H1 (cell line): ENCODE results near the gene TBKBP1. TPM values are rescaled to one million over a fixed set of nuclear protein-coding genes. Genes with fewer than 3 reads are reported as not detected.

Source experiments
- CTCF ChIA-PET: fragments of 300-600 bp; sonication (Branson Sonifier 250); formaldehyde crosslinking; loops from one replicate; lab custom pipeline; 2021; ENCODE audit not compliant: partially characterized antibody; lab: Charles Lee
- POLR2A ChIA-PET: fragments of 300-600 bp; sonication (Branson Sonifier 250); formaldehyde crosslinking; loops from one replicate; lab custom pipeline; 2021; ENCODE audit warnings: inconsistent platforms; ENCODE audit not compliant: partially characterized antibody; lab: Charles Lee
- DNase-seq, 2 experiments: peaks; one replicate each; pipeline versions ENCODE4 v3.0.0 to v3.0.0-alpha.2; 2010 to 2022; ENCODE audit warnings: low spot score in 2 of 2, low read depth in 1 of 2, mixed read lengths in 1 of 2
- FAIRE-seq: peaks from 2 replicates; lab custom pipeline; 2011; peaks lifted over from hg19 to GRCh38; lab: Jason Lieb, UNC
- H2AFZ ChIP-seq: 2 replicates; pipeline ENCODE4 v1.8.1; 2012; ENCODE audit warnings: low read length, inconsistent platforms
- H2AK5ac ChIP-seq: 2 replicates; pipeline ENCODE4 v1.6.1; 2013; ENCODE audit warnings: low read depth, low read length
- H2BK120ac ChIP-seq: replicated peaks from 2 replicates; pipeline ENCODE3; 2013; ENCODE audit warnings: low read depth, low read length, inconsistent platforms
- H2BK12ac ChIP-seq: 2 replicates; pipeline ENCODE4 v1.6.1; 2013; ENCODE audit warnings: low read depth, low read length
- H2BK15ac ChIP-seq: 2 replicates; pipeline ENCODE4 v1.6.1; 2013; ENCODE audit warnings: low read length
- H2BK20ac ChIP-seq: 2 replicates; pipeline ENCODE4 v1.6.1; 2013; ENCODE audit warnings: low read length
- H2BK5ac ChIP-seq: 2 replicates; pipeline ENCODE4 v1.6.1; 2013; ENCODE audit warnings: low read depth, low read length
- H3K14ac ChIP-seq: 2 replicates; pipeline ENCODE4 v1.6.1; 2013; ENCODE audit warnings: inconsistent platforms; ENCODE audit not compliant: insufficient read length
- H3K18ac ChIP-seq: 2 replicates; pipeline ENCODE4 v1.6.1; 2013; ENCODE audit warnings: low read length; ENCODE audit errors: extremely low read depth
- H3K23ac ChIP-seq: 2 replicates; pipeline ENCODE4 v1.6.1; 2013; ENCODE audit warnings: inconsistent platforms; ENCODE audit not compliant: insufficient read length
- H3K23me2 ChIP-seq: 2 replicates; pipeline ENCODE4 v1.6.1; 2013; ENCODE audit warnings: low read depth, low read length
- H3K27ac ChIP-seq: 2 replicates; pipeline ENCODE4 v1.6.1; 2011; ENCODE audit warnings: low read depth, low read length, inconsistent platforms
- H3K27me3 ChIP-seq, 4 experiments: replicated peaks in 1 of 4; 1 replicate in 1 of 4; 2 replicates in 3 of 4; pipeline versions ENCODE4 v1.6.1 to v1.8.1; 2011 to 2013; ENCODE audit warnings: low read length in 3 of 4, mild to moderate bottlenecking in 3 of 4, inconsistent platforms in 2 of 4, mixed read lengths in 2 of 4, moderate library complexity in 1 of 4; ENCODE audit not compliant: control insufficient read depth in 3 of 4, insufficient read depth in 3 of 4; ENCODE audit errors: extremely low read depth in 1 of 4
- H3K36me3 ChIP-seq, 4 experiments: 2 replicates each; pipeline versions ENCODE4 v1.6.1 to v1.8.1; 2011 to 2013; ENCODE audit warnings: mild to moderate bottlenecking in 4 of 4, low read length in 3 of 4, moderate library complexity in 2 of 4, control low read depth in 1 of 4, inconsistent platforms in 1 of 4; ENCODE audit not compliant: insufficient read depth in 4 of 4, control insufficient read depth in 2 of 4
- H3K4ac ChIP-seq: replicated peaks from 2 replicates; pipeline ENCODE3; 2013; ENCODE audit warnings: low read length, low read depth, mixed read lengths, inconsistent platforms; ENCODE audit not compliant: insufficient read length
- H3K4me1 ChIP-seq, 4 experiments: replicated peaks in 1 of 4; 1 replicate in 1 of 4; 2 replicates in 3 of 4; pipeline versions ENCODE4 v1.6.1 to v1.8.1; 2011 to 2013; ENCODE audit warnings: low read length in 3 of 4, inconsistent platforms in 2 of 4, mixed read lengths in 1 of 4; ENCODE audit not compliant: insufficient read depth in 4 of 4, control insufficient read depth in 3 of 4
- H3K4me2 ChIP-seq, 2 experiments: 2 replicates each; pipeline versions ENCODE4 v1.6.1 to v1.8.1; 2011 to 2013; ENCODE audit warnings: low read depth in 2 of 2, low read length in 2 of 2, control low read depth in 1 of 2, inconsistent platforms in 1 of 2, mild to moderate bottlenecking in 1 of 2; ENCODE audit not compliant: insufficient read depth in 1 of 2
- H3K4me3 ChIP-seq, 4 experiments: fragments of 200-600, 300-600 bp in 1 of 4; sonication (generic), shearing (Covaris generic), sonication (Bioruptor Twin) in 1 of 4; 2 replicates each; pipeline versions ENCODE4 v1.5.1 to v1.8.1; 2011 to 2016; ENCODE audit warnings: low read length in 4 of 4, low read depth in 3 of 4, control low read depth in 2 of 4, inconsistent platforms in 2 of 4, mild to moderate bottlenecking in 2 of 4, mixed read lengths in 1 of 4, moderate library complexity in 1 of 4; ENCODE audit not compliant: insufficient read depth in 2 of 4; ENCODE audit errors: extremely low read depth in 1 of 4
- H3K56ac ChIP-seq: replicated peaks from 2 replicates; pipeline ENCODE3; 2013; ENCODE audit warnings: low read depth, mild to moderate bottlenecking, mixed read lengths, low read length, inconsistent platforms; ENCODE audit not compliant: insufficient read length
- H3K79me1 ChIP-seq: 2 replicates; pipeline ENCODE4 v1.6.1; 2013; ENCODE audit warnings: low read depth, low read length, control low read depth
- H3K79me2 ChIP-seq, 2 experiments: 2 replicates each; pipeline versions ENCODE4 v1.6.1 to v1.8.1; 2012 to 2013; ENCODE audit warnings: low read length in 2 of 2, mild to moderate bottlenecking in 2 of 2, inconsistent platforms in 1 of 2; ENCODE audit not compliant: insufficient read depth in 2 of 2, control insufficient read depth in 1 of 2
- H3K9ac ChIP-seq, 4 experiments: replicated peaks in 1 of 4; 1 replicate in 1 of 4; 2 replicates in 3 of 4; pipeline versions ENCODE4 v1.6.1 to v1.8.1; 2011 to 2013; ENCODE audit warnings: low read depth in 3 of 4, low read length in 3 of 4, control low read depth in 2 of 4, mild to moderate bottlenecking in 2 of 4, moderate library complexity in 2 of 4, inconsistent platforms in 1 of 4; ENCODE audit errors: extremely low read depth in 1 of 4
- H3K9me3 ChIP-seq, 2 experiments: 2 replicates each; pipeline versions ENCODE4 v1.6.1 to v1.8.1; 2012 to 2013; ENCODE audit warnings: mild to moderate bottlenecking in 2 of 2, moderate library complexity in 2 of 2, control low read depth in 1 of 2, inconsistent platforms in 1 of 2, low read depth in 1 of 2, low read length in 1 of 2, mixed read lengths in 1 of 2; ENCODE audit not compliant: insufficient read depth in 2 of 2
- H4K20me1 ChIP-seq, 2 experiments: replicated peaks in 1 of 2; 2 replicates each; pipeline versions ENCODE3 to v1.8.1; 2011 to 2013; ENCODE audit warnings: inconsistent platforms in 2 of 2, low read length in 2 of 2, mild to moderate bottlenecking in 1 of 2; ENCODE audit not compliant: insufficient read depth in 2 of 2, control insufficient read depth in 1 of 2
- H4K5ac ChIP-seq: 2 replicates; pipeline ENCODE4 v1.6.1; 2013; ENCODE audit warnings: low read length, low read depth, mixed read lengths, inconsistent platforms; ENCODE audit not compliant: insufficient read length
- H4K8ac ChIP-seq: 2 replicates; pipeline ENCODE4 v1.8.0; 2013; ENCODE audit warnings: mild to moderate bottlenecking, moderate library complexity, low read length, inconsistent platforms; ENCODE audit not compliant: insufficient read depth; ENCODE audit errors: extremely low read depth
- H4K91ac ChIP-seq: replicated peaks from 2 replicates; pipeline ENCODE3; 2013; ENCODE audit warnings: low read length, mixed read lengths, inconsistent platforms; ENCODE audit not compliant: insufficient read length
- BACH1 ChIP-seq: IDR thresholded peaks from 2 replicates; pipeline ENCODE4 v1.6.1; 2012; ENCODE audit warnings: low read length, improper control_type of control experiment
- CBX5 ChIP-seq: fragments of 300-800, 300-1000 bp; sonication (generic); IDR thresholded peaks from 2 replicates; pipeline ENCODE4 v1.7.1; 2016; ENCODE audit warnings: antibody characterized with exemption, low read length, low read depth
- CEBPB ChIP-seq: IDR thresholded peaks from 2 replicates; pipeline ENCODE4 v1.6.1; 2012; ENCODE audit warnings: low read depth, low read length
- CHD1 ChIP-seq: IDR thresholded peaks from 2 replicates; pipeline ENCODE4 v1.6.1; 2012; ENCODE audit warnings: low read depth, low read length, improper control_type of control experiment
- CHD2 ChIP-seq: IDR thresholded peaks from 2 replicates; pipeline ENCODE4 v1.6.1; 2012; ENCODE audit warnings: low read length, improper control_type of control experiment
- CTBP2 ChIP-seq: IDR thresholded peaks from 2 replicates; pipeline ENCODE4 v1.7.0; 2011; ENCODE audit warnings: borderline replicate concordance, mild to moderate bottlenecking, moderate library complexity, mixed read lengths, low read length; ENCODE audit not compliant: insufficient read depth, insufficient read length
- HDAC2 ChIP-seq, 2 experiments: fragments of 300-600 bp in 1 of 2; sonication (generic) in 1 of 2; IDR thresholded peaks; 2 replicates each; pipeline ENCODE4 v1.6.1; 2011 to 2012; ENCODE audit warnings: low read depth in 2 of 2, low read length in 2 of 2, mild to moderate bottlenecking in 2 of 2, moderate library complexity in 2 of 2, borderline replicate concordance in 1 of 2, inconsistent platforms in 1 of 2
- JUND ChIP-seq: IDR thresholded peaks from 2 replicates; pipeline ENCODE4 v1.6.1; 2011; ENCODE audit warnings: mild to moderate bottlenecking, improper control_type of control experiment, low read length
- KDM5A ChIP-seq: fragments of 200-600 bp; IDR thresholded peaks from 2 replicates; pipeline ENCODE4 v1.7.1; 2012; ENCODE audit warnings: mild to moderate bottlenecking, low read length, inconsistent platforms, mixed read lengths
- MAFK ChIP-seq: IDR thresholded peaks from 2 replicates; pipeline ENCODE4 v1.6.1; 2012; ENCODE audit warnings: low read depth, mild to moderate bottlenecking, improper control_type of control experiment, low read length
- POLR2AphosphoS5 ChIP-seq: IDR thresholded peaks from 2 replicates; pipeline ENCODE4 v1.6.1; 2011; ENCODE audit warnings: low read depth, low read length
- RFX5 ChIP-seq: IDR thresholded peaks from 2 replicates; pipeline ENCODE4 v1.6.1; 2011; ENCODE audit warnings: low read depth, low read length, improper control_type of control experiment, borderline replicate concordance
- RXRA ChIP-seq: IDR thresholded peaks from 2 replicates; pipeline ENCODE4 v1.6.1; 2011; ENCODE audit warnings: low read depth, mild to moderate bottlenecking, low read length, moderate library complexity; ENCODE audit not compliant: insufficient read depth
- SIN3A ChIP-seq, 2 experiments: IDR thresholded peaks in 1 of 2; conservative IDR thresholded peaks in 1 of 2; 2 replicates each; pipeline ENCODE4 v1.6.1; 2011 to 2012; ENCODE audit warnings: low read length in 2 of 2, improper control_type of control experiment in 1 of 2, low read depth in 1 of 2, mild to moderate bottlenecking in 1 of 2
- YY1 ChIP-seq: IDR thresholded peaks from 2 replicates; pipeline ENCODE4 v1.6.1; 2011; ENCODE audit warnings: low read depth, mild to moderate bottlenecking, low read length
- WGBS, 2 experiments: shearing (Covaris generic) in 1 of 2; methylation state at CpG; one replicate each; pipeline versions ENCODE4 v1.1.6 to v1.1.7; 2013 to 2015; ENCODE audit warnings: low lambda C conversion rate in 2 of 2, mixed read lengths in 2 of 2, inconsistent platforms in 1 of 2, low coverage in 1 of 2, missing lambda C conversion rate in 1 of 2; ENCODE audit not compliant: insufficient replicate concordance in 2 of 2, insufficient coverage in 1 of 2, insufficient read length in 1 of 2; ENCODE audit errors: extremely low coverage in 1 of 2, missing lambda C conversion rate in 1 of 2; 5-methylcytosine and 5-hydroxymethylcytosine counted together
- polyA plus RNA-seq, 7 experiments: library from polyadenylated mRNA; depleted of rRNA in 3 of 7; stranded (reverse) in 5 of 7; unstranded in 2 of 7; fragments of >200 nt in 5 of 7; fragments of 200-250 nt in 2 of 7; gene quantifications; 1 replicate in 5 of 7; 2 replicates in 1 of 7; 4 replicates in 1 of 7; pipeline versions ENCODE4 v1.2.1 to v1.2.3, GENCODE V29; 2011 to 2013; ENCODE audit warnings: missing spikeins in 2 of 7, mixed read lengths in 2 of 7
- total RNA-seq: library from RNA; stranded (reverse); fragmentation: NEBNext Ultra II Directional; extraction: Animal tissue kit (Norgen Biotek cat#: 25700); gene quantifications from 2 replicates; pipeline ENCODE4 v1.2.1, GENCODE V29; 2021

The TBKBP1 gene
- total and polyA plus RNA-seq, 2 of the 8 experiments (the other 6 are each of a cell fraction or from before 2014, with no cell fraction given) = 6.3 to 15.1 TPM

DNA sequence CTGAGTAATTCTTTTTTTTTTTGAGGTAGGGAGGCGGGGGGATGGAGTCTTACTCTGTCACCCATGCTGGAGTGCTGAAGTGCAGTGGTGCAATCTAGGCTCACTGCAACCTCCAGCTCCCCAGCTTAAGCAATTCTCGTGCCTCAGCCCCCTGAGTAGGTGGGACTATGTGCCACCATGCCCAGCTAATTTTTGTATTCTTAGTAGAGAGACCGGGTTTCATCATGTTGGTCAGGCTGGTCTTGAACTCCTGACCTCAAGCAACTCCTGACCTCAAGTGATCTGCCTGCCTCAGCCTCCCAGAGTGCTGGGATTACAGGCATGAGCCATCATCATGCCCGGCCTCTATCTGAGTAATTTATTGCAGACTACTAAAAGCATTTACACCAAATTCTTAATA is 24.9 kb upstream of the TBKBP1 start:
- DNase-seq (no peak), FAIRE-seq (no peak)
- no peak overlapping the region for H3K4me3 ChIP-seq
- no peaks in the 10 kb centered on the region for H3K27me3 ChIP-seq
- H2BK20ac ChIP-seq = no peak overlapping the region
- H3K27ac ChIP-seq = no peak overlapping the region
- peaks cover 0 to 25% of the 10 kb centered on the region in 2 experiments; a peak in 2 of 4 replicates for H3K79me2 ChIP-seq
- H4K8ac ChIP-seq = peak overlapping the region; percentile 42
- no peak overlapping the region for H4K5ac ChIP-seq
- 95% methylated on average over 4 of the region's 4 CpGs; no CpG with 5 or more reads in 1 of the 2 experiments for WGBS, 2 experiments
- H3K36me3 ChIP-seq = peaks cover 65 to 96% (median 89%) of the 10 kb centered on the region in 4 experiments
- no peak overlapping the region for H2BK120ac ChIP-seq
- H2BK15ac ChIP-seq = no peak overlapping the region
- no peak overlapping the region for H2AK5ac ChIP-seq
- no peak overlapping the region for H3K14ac ChIP-seq
- no peaks in the 10 kb centered on the region for H3K79me1 ChIP-seq
- H3K56ac ChIP-seq = no peak overlapping the region
- H3K4me1 ChIP-seq = peaks cover 0 to 10% (median 7%) of the 10 kb centered on the region in 4 experiments; a peak in 3 of 7 replicates
- no peak overlapping the region for H2AFZ ChIP-seq
- no peak overlapping the region for H3K9ac ChIP-seq
- H4K91ac ChIP-seq = no peak overlapping the region
- H3K23ac ChIP-seq = no peak overlapping the region
- CTCF ChIA-PET = interaction anchor here (0.6 to 0.7 kb wide), 2 partner anchors 14 to 54 kb away, joined by 3 read pairs; no protein-coding TSS in a partner anchor
- H3K4ac ChIP-seq = no peak overlapping the region
- H3K9me3 ChIP-seq = no peaks in the 10 kb centered on the region
- H3K18ac ChIP-seq = no peak overlapping the region
- H4K20me1 ChIP-seq = peaks cover 6 to 18% of the 10 kb centered on the region in 2 experiments
- POLR2A ChIA-PET = interaction anchor here (41.8 to 46.3 kb wide), 2 partner anchors 3 to 13 kb away, joined by 1575 read pairs; partner anchors contain the start of genes KPNB1 and TBKBP1
- H2BK5ac ChIP-seq = no peak overlapping the region
- H2BK12ac ChIP-seq = no peak overlapping the region
- no peaks in the 10 kb centered on the region for H3K23me2 ChIP-seq
- no peak overlapping the region for H3K4me2 ChIP-seq
- no peak for TF ChIP-seq SIN3A (conservative IDR thresholded peaks at IDR 0.05 in 1 of 2, IDR thresholded peaks at IDR 0.05 in 1 of 2; ENCODE audit: low read depth in 1 of 2, low read length in 2 of 2)
- no peak for TF ChIP-seq CHD2
- no peak for TF ChIP-seq CEBPB
- no peak for TF ChIP-seq RXRA
- no peak for TF ChIP-seq CTBP2
- no peak for TF ChIP-seq KDM5A
- no peak for TF ChIP-seq CHD1
- TF ChIP-seq YY1 = no peak
- no peak for TF ChIP-seq RFX5
- no peak for TF ChIP-seq POLR2AphosphoS5
- no peak for TF ChIP-seq BACH1
- no peak for TF ChIP-seq JUND
- no peak for TF ChIP-seq MAFK
- TF ChIP-seq CBX5 = no peak
- TF ChIP-seq HDAC2 (IDR thresholded peaks at IDR 0.05; ENCODE audit: borderline replicate concordance in 1 of 2, low read depth in 2 of 2, low read length in 2 of 2) = no peak
